GM12801 (cell line): ENCODE data around the gene APLP2.

Experiments used
- TF ChIP-seq, protein P1 (sequence below): IDR thresholded peaks from one replicate; pipeline ENCODE4 v1.5.1; 2011; ENCODE audit warnings: control low read depth; ENCODE audit not compliant: insufficient read length; ENCODE audit errors: extremely low read depth

Gene APLP2

DNA sequence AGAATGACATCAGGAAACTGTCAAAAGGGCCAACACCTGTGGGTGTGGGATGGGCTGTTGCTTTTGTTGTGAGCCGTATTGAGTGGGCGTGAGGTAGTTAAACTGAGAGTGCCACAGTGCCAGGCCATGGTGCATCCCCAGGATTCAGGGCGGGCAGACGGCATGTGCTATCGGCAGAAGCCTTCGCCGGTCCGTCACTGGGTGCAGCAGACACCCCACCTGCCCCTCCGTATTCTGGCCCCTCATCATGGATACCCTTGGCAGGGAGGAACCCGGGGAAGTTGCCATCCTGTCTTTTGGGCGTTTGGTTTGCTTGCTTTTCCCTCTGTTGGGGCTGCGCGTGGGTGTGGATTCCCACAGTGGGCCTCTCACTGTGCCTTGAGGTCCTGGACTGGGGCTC, 117.4 kb downstream of the APLP2 start:
- TF ChIP-seq, protein P1, sequence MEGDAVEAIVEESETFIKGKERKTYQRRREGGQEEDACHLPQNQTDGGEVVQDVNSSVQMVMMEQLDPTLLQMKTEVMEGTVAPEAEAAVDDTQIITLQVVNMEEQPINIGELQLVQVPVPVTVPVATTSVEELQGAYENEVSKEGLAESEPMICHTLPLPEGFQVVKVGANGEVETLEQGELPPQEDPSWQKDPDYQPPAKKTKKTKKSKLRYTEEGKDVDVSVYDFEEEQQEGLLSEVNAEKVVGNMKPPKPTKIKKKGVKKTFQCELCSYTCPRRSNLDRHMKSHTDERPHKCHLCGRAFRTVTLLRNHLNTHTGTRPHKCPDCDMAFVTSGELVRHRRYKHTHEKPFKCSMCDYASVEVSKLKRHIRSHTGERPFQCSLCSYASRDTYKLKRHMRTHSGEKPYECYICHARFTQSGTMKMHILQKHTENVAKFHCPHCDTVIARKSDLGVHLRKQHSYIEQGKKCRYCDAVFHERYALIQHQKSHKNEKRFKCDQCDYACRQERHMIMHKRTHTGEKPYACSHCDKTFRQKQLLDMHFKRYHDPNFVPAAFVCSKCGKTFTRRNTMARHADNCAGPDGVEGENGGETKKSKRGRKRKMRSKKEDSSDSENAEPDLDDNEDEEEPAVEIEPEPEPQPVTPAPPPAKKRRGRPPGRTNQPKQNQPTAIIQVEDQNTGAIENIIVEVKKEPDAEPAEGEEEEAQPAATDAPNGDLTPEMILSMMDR = no peak

DNA sequence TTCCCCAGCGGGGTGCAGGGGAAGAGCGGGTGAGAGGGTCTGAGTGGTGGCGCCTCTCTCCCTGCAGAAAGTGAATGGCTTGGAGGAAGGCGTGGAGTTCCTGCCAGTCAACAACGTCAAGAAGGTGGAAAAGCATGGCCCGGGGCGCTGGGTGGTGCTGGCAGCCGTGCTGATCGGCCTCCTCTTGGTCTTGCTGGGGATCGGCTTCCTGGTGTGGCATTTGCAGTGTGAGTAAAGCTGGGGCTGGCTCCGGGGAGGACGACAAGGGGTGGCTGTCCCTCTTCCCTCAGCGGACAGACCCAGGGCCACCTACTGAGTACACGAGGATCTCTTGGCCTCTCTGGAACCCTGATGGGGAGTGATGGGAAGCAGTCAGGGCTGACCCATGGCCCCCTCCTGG, 118.4 kb downstream of the APLP2 start:
- TF ChIP-seq, protein P1 = no peak

DNA sequence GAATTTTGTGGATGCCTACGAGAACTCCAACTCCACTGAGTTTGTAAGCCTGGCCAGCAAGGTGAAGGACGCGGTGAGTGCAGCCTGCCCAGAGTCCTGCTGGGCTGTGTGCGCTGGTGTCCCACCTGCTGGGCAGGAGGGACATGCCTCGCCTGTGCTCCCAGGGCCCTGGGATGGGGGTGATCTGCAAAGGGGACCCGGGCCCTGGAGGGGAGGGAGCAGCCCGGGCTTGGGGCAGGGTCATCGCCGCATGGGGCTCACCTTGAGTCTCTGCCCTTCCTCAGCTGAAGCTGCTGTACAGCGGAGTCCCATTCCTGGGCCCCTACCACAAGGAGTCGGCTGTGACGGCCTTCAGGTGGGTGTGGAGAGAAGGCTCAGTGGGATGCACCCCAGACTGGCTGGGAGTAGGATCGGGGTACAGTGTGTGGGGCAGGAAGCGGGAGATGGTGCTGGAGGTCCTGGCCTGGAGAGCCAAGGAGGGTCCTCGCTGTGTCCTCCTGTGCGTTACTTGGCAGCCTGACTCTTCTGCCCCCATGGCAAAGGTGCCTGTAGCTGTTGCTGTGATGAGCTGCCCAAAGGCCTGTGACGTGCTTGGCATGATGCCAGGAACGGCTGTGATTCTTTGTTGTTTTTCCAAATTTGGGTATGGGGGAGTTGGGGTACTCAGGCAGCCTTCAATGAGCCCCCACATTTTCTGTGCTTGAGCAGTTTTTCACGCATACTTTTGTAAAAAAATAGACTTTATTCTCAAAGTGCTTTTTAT, 119.1 kb downstream of the APLP2 start:
- TF ChIP-seq, protein P1 = no peak

DNA sequence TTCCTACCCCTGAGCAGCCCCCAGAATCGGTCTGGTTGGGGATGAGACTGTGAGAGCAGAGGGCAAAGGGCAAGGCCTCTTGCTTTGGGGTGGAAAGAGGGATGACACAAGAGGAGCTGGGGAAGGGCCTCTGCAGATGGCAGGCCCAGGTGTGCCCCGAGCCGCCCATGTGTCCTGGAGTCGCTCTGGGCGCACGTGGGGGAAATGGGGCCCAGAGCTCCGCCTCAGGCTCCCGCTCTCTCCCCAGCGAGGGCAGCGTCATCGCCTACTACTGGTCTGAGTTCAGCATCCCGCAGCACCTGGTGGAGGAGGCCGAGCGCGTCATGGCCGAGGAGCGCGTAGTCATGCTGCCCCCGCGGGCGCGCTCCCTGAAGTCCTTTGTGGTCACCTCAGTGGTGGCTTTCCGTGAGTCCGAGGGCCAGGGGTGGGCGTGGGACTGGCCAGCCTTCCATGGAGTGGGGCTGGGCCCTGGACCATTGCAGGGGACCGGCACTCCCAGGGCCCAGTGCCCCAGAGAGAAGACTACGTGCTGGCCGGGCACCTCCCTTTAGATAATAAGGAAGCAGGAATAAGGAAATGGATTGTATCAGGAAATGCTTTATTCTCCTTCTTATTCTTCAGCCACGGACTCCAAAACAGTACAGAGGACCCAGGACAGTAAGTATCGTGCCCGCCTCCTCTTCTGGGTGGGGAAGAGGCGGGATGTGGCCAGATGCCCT, 120.0 kb downstream of the APLP2 start:
- TF ChIP-seq, protein P1 = no peak

DNA sequence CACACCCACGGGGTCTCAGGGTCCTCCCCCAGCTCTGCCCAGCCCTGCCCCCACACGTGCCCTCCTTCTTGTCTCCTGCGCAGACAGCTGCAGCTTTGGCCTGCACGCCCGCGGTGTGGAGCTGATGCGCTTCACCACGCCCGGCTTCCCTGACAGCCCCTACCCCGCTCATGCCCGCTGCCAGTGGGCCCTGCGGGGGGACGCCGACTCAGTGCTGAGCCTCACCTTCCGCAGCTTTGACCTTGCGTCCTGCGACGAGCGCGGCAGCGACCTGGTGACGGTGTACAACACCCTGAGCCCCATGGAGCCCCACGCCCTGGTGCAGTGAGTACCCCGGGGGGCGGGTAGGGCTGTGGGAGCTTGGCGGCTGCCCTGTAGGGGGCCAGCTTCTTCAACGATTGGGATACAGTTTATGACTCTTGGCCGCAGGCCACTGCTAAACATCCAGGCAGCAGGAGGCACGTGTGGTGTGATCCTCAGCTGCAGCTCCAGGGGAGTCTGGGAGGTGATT, 120.7 kb downstream of the APLP2 start:
- TF ChIP-seq, protein P1 = no peak

DNA sequence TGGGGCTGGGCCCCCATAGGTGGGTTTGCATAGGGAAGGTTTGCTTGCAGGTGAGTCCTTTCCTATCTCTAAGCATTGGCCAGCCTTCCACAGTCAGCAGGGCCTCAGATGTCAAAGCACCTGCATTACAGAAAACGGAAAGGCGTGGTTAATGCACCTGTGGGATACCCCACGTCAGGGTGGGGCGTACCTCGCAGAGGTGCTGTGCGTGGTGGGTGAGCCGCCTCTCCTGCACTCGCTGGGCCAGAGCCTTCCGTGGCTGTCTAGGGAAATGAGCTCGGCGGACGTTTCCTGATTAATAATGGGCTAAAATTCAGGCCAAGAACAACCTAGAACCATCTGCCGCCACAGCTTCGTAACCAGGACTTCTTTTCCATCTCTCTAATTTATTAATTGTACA, 122.2 kb downstream of the APLP2 start:
- TF ChIP-seq, protein P1 = no peak

DNA sequence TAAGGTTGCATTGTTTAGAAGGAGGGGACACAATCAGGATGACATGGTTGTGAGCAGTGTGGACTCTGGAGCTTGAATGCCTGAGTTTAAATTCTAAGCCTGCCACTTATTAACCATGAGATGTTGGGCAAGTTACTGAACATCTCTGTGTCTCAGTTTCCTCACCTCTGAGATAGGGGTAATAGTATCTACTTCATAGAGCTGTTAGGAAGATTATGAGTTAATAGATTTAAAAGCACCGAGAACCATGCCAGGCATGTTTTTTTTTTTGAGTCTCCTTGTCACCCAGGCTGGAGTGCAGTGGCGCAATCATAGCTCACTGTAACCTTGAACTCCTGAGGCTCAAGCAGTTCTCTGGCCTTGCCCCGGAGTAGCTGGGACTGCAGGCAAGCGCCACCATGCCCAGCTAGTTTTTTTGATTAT, 123.2 kb downstream of the APLP2 start:
- TF ChIP-seq, protein P1 = no peak
